Measurements from ENCODE around the gene ZNF444. TPM values are rescaled to one million over a fixed set of nuclear protein-coding genes. Genes with fewer than 3 reads are reported as not detected.

The ZNF444 gene
- polyA plus RNA-seq, 1 donor = 36.7 TPM

GRCh38 chr19:56134654-56134921 lies 6.5 kb upstream of the ZNF444 start:
- WGBS (ENCODE audit: insufficient coverage, low lambda C conversion rate) = 80% methylated on average over 1 of the region's 5 CpGs
- Histone ChIP-seq H3K27me3 (ENCODE audit: control insufficient read depth, insufficient read depth, low read length) (no peaks in the 10 kb centered on the region), H3K36me3 (ENCODE audit: control insufficient read depth, insufficient read depth, low read length) (no peaks in the 10 kb centered on the region), H3K27ac (ENCODE audit: low read length) (no peak overlapping the region), H3K4me3 (ENCODE audit: low read length) (no peak overlapping the region), H3K4me1 (ENCODE audit: control insufficient read depth, insufficient read depth, low read length) (peaks cover under 1% of the 10 kb centered on the region), H3K9me3 (ENCODE audit: control insufficient read depth, low read depth, low read length) (no peaks in the 10 kb centered on the region)
- DNase-seq = no peak

GRCh38 chr19:56136362-56136761 lies 4.7 kb upstream of the ZNF444 start:
- no CpG with 5 or more reads among the region's 10 CpGs for WGBS (ENCODE audit: insufficient coverage, low lambda C conversion rate)
- Histone ChIP-seq H3K4me1 (ENCODE audit: control insufficient read depth, insufficient read depth, low read length) (peaks cover 8% of the 10 kb centered on the region), H3K9me3 (ENCODE audit: control insufficient read depth, low read depth, low read length) (no peaks in the 10 kb centered on the region), H3K36me3 (ENCODE audit: control insufficient read depth, insufficient read depth, low read length) (no peaks in the 10 kb centered on the region), H3K27ac (ENCODE audit: low read length) (no peak overlapping the region), H3K4me3 (ENCODE audit: low read length) (no peak overlapping the region), H3K27me3 (ENCODE audit: control insufficient read depth, insufficient read depth, low read length) (no peaks in the 10 kb centered on the region)
- no peak for DNase-seq

- Histone ChIP-seq H3K9me3 (ENCODE audit: control insufficient read depth, low read depth, low read length) (no peaks in the 10 kb centered on the region), H3K27ac (ENCODE audit: low read length) (no peak overlapping the region), H3K27me3 (ENCODE audit: control insufficient read depth, insufficient read depth, low read length) (no peaks in the 10 kb centered on the region), H3K4me3 (ENCODE audit: low read length) (no peak overlapping the region), H3K4me1 (ENCODE audit: control insufficient read depth, insufficient read depth, low read length) (peaks cover 14% of the 10 kb centered on the region), H3K36me3 (ENCODE audit: control insufficient read depth, insufficient read depth, low read length) (no peaks in the 10 kb centered on the region)
- no peak for DNase-seq
- 74% methylated on average over 3 of the region's 6 CpGs for WGBS (ENCODE audit: insufficient coverage, low lambda C conversion rate)
Observed at GRCh38 chr19:56137405-56137804, 3.7 kb upstream of the ZNF444 start.

- Histone ChIP-seq H3K36me3 (ENCODE audit: control insufficient read depth, insufficient read depth, low read length) (no peaks in the 10 kb centered on the region), H3K9me3 (ENCODE audit: control insufficient read depth, low read depth, low read length) (no peaks in the 10 kb centered on the region), H3K4me1 (ENCODE audit: control insufficient read depth, insufficient read depth, low read length) (peaks cover 21% of the 10 kb centered on the region), H3K27me3 (ENCODE audit: control insufficient read depth, insufficient read depth, low read length) (no peaks in the 10 kb centered on the region), H3K27ac (ENCODE audit: low read length) (no peak overlapping the region), H3K4me3 (ENCODE audit: low read length) (no peak overlapping the region)
- DNase-seq = no peak
- 100% methylated on average over 1 of the region's 3 CpGs for WGBS (ENCODE audit: insufficient coverage, low lambda C conversion rate)
Observed at GRCh38 chr19:56138069-56138468, 3.0 kb upstream of the ZNF444 start.

GRCh38 chr19:56139847-56140582 lies 1.1 kb upstream of the ZNF444 start:
- peak overlapping the region; percentile 67 for H3K4me3 ChIP-seq (ENCODE audit: low read length)
- peak overlapping the region; percentile 69 for H3K27ac ChIP-seq (ENCODE audit: low read length)
- H3K36me3 ChIP-seq (ENCODE audit: control insufficient read depth, insufficient read depth, low read length) = no peaks in the 10 kb centered on the region
- WGBS (ENCODE audit: insufficient coverage, low lambda C conversion rate) = no CpG with 5 or more reads among the region's 22 CpGs
- H3K9me3 ChIP-seq (ENCODE audit: control insufficient read depth, low read depth, low read length) = no peaks in the 10 kb centered on the region
- peaks cover 33% of the 10 kb centered on the region for H3K4me1 ChIP-seq (ENCODE audit: control insufficient read depth, insufficient read depth, low read length)
- DNase-seq = peak; percentile 22 to 44
- H3K27me3 ChIP-seq (ENCODE audit: control insufficient read depth, insufficient read depth, low read length) = no peaks in the 10 kb centered on the region

- H3K27ac ChIP-seq (ENCODE audit: low read length) = peak overlapping the region; percentile 92
- peaks cover 33% of the 10 kb centered on the region for H3K4me1 ChIP-seq (ENCODE audit: control insufficient read depth, insufficient read depth, low read length)
- no peaks in the 10 kb centered on the region for H3K27me3 ChIP-seq (ENCODE audit: control insufficient read depth, insufficient read depth, low read length)
- DNase-seq = no peak
- WGBS (ENCODE audit: insufficient coverage, low lambda C conversion rate) = no CpG with 5 or more reads among the region's 26 CpGs
- H3K36me3 ChIP-seq (ENCODE audit: control insufficient read depth, insufficient read depth, low read length) = peaks cover 3% of the 10 kb centered on the region
- H3K4me3 ChIP-seq (ENCODE audit: low read length) = peak overlapping the region; percentile 67
- no peaks in the 10 kb centered on the region for H3K9me3 ChIP-seq (ENCODE audit: control insufficient read depth, low read depth, low read length)
Observed at GRCh38 chr19:56141417-56141993, 418 bp downstream of the ZNF444 start.

- no peaks in the 10 kb centered on the region for H3K9me3 ChIP-seq (ENCODE audit: control insufficient read depth, low read depth, low read length)
- peaks cover 33% of the 10 kb centered on the region for H3K4me1 ChIP-seq (ENCODE audit: control insufficient read depth, insufficient read depth, low read length)
- H3K27me3 ChIP-seq (ENCODE audit: control insufficient read depth, insufficient read depth, low read length) = no peaks in the 10 kb centered on the region
- H3K36me3 ChIP-seq (ENCODE audit: control insufficient read depth, insufficient read depth, low read length) = peaks cover 6% of the 10 kb centered on the region
- peak; percentile 61 to 89 for DNase-seq
- 0% methylated on average over 1 of the region's 17 CpGs for WGBS (ENCODE audit: insufficient coverage, low lambda C conversion rate)
- peak overlapping the region; percentile 92 for H3K27ac ChIP-seq (ENCODE audit: low read length)
- peak overlapping the region; percentile 67 for H3K4me3 ChIP-seq (ENCODE audit: low read length)
Observed at GRCh38 chr19:56142087-56142787, 1.1 kb downstream of the ZNF444 start.

- WGBS (ENCODE audit: insufficient coverage, low lambda C conversion rate) = no CpG with 5 or more reads among the region's 4 CpGs
Observed at GRCh38 chr19:56142897-56143434, 1.9 kb downstream of the ZNF444 start.

GRCh38 chr19:56144376-56144775 lies 3.3 kb downstream of the ZNF444 start:
- no peak for DNase-seq
- no peaks in the 10 kb centered on the region for H3K9me3 ChIP-seq (ENCODE audit: control insufficient read depth, low read depth, low read length)
- H3K4me1 ChIP-seq (ENCODE audit: control insufficient read depth, insufficient read depth, low read length) = peaks cover 33% of the 10 kb centered on the region
- no peak overlapping the region for H3K4me3 ChIP-seq (ENCODE audit: low read length)
- no CpG with 5 or more reads among the region's 6 CpGs for WGBS (ENCODE audit: insufficient coverage, low lambda C conversion rate)
- no peaks in the 10 kb centered on the region for H3K27me3 ChIP-seq (ENCODE audit: control insufficient read depth, insufficient read depth, low read length)
- peaks cover 21% of the 10 kb centered on the region for H3K36me3 ChIP-seq (ENCODE audit: control insufficient read depth, insufficient read depth, low read length)
- no peak overlapping the region for H3K27ac ChIP-seq (ENCODE audit: low read length)

More at GRCh38 chr19:56142897-56143434, 1.9 kb downstream of the ZNF444 start:
- Histone ChIP-seq H3K27ac (ENCODE audit: low read length) (peak overlapping the region; percentile 92), H3K27me3 (ENCODE audit: control insufficient read depth, insufficient read depth, low read length) (no peaks in the 10 kb centered on the region), H3K4me3 (ENCODE audit: low read length) (no peak overlapping the region), H3K9me3 (ENCODE audit: control insufficient read depth, low read depth, low read length) (no peaks in the 10 kb centered on the region), H3K4me1 (ENCODE audit: control insufficient read depth, insufficient read depth, low read length) (peaks cover 33% of the 10 kb centered on the region), H3K36me3 (ENCODE audit: control insufficient read depth, insufficient read depth, low read length) (peaks cover 13% of the 10 kb centered on the region)
- DNase-seq = peak in 1 of 2 donors; percentile 27

GRCh38 chr19:56144831-56145230 lies 3.7 kb downstream of the ZNF444 start:
- peaks cover 30% of the 10 kb centered on the region for H3K4me1 ChIP-seq (ENCODE audit: control insufficient read depth, insufficient read depth, low read length)
- no peak overlapping the region for H3K4me3 ChIP-seq (ENCODE audit: low read length)
- H3K9me3 ChIP-seq (ENCODE audit: control insufficient read depth, low read depth, low read length) = no peaks in the 10 kb centered on the region
- H3K27me3 ChIP-seq (ENCODE audit: control insufficient read depth, insufficient read depth, low read length) = no peaks in the 10 kb centered on the region
- WGBS (ENCODE audit: insufficient coverage, low lambda C conversion rate) = no CpG with 5 or more reads among the region's 12 CpGs
- no peak overlapping the region for H3K27ac ChIP-seq (ENCODE audit: low read length)
- DNase-seq = no peak
- peaks cover 24% of the 10 kb centered on the region for H3K36me3 ChIP-seq (ENCODE audit: control insufficient read depth, insufficient read depth, low read length)

All from large intestine (tissue), 3 donors.